GM18511 (cell line): Measurements from ENCODE around the gene TBC1D10B.
"Not testable (repeated sequence)": the region's sequence is repeated elsewhere in the genome, so short reads cannot be mapped to it uniquely, and the experiment has no call there.

Source experiments
- ATAC-seq: cut with Tn5 transposase; IDR thresholded peaks from one replicate; pipeline ENCODE4 v1.9.1; 2021; ENCODE audit warnings: mild to moderate bottlenecking, moderate library complexity; ENCODE audit not compliant: unreplicated experiment

TBC1D10B gene

DNA sequence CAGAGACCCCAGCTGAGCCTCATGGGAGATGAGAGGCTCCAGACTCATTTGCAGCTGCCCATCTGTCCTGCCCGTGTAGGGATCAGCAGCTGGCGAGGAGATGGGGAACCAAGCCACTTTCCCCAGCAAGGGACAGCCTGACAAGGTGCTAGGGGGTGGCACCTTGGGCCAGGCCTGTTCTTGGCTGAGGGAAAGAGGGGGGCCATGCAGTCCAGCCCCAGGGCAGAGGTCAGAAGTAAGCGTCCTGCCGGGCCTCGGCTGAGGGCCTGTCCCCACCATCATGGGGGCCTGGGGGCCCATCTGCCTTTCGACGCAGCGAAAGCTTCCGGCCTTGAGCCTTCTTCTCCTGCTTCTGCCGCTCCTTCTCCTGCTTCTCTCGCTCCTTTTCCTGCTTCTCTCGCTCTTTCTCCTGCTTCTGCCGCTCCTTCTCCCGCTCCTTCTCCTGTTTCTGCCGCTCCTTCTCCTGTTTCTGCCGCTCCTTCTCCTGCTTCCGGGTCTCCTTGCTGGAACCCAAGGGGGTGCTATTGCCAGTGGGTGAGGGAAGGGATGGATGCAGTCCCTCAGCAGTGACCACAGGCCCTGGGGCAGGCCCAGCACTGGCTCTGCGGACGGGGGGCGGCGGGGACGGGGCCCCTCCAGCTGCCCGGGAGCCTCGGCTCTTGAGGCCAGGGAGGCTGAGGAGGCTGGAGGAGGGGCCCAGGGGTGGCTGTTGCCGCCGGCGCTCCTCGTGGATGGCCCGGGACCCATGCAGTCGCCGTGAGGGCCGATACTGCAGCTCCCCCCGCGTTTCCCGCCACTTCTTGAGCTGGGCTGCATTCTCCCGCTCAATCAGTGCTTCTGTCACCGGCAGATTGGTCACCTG, 12.3 kb downstream of the TBC1D10B start:
- ATAC-seq = no peak

DNA sequence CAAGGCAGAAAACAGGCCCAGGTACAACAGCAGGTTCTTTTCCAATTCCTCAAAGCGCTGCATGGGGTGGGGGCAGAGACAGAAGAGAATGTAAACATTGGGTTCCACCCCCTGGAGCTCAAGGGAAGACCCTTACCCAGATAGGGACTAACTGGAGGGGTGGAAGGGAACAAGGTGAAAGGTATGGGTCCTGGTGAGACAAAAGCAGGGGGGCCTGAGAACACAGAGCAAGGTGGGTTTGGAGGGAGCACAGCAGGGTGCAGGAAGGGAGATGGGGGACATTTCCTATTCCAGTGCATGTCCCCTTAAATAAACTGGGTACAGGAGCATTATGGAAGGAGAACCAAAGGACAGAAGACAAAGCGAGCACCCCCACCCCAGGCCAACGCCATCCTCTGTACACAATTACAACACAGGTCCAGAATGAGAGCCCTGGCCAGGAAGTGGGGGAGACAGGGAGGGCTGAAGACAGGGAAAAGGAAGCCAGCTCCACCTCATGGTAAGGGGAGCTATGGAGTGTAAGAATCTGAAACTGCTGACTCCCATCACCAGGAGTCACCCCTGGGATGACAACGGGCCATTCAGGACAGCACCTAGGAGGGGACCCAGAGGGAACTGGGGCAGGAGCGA, 13.1 kb downstream of the TBC1D10B start:
- no peak for ATAC-seq

DNA sequence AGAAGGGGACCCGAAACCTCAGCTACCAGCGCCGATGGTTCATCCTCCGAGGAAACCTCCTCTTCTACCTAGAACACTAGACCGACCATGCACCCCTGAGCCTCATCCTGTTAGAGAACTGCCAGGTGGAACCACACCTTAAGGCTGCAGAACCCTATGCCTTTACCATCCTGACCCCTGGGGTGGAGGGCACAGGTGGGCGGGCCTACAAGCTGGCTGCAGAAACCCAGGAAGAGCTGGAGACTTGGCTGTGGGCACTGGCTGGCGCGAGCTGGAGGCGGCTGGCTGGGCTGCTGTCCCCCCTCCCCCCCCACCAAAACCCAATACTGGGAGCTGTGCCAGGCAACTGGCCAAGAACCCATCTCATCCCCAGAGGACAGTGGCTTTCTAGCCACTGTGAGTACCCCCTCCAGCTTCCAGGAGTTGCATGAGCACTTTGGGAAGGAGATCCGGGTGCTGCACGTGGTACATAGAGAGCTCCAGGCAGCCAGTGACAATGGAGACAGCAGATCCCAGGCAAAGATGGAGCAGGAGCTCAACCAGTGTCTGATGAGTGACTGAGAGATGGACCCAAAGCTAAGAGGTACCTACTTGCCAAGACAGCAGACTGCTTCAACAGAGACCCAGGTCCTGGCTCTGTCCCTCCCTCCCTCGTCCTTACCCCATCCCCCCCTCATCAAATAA, 13.8 kb downstream of the TBC1D10B start:
- no peak for ATAC-seq

DNA sequence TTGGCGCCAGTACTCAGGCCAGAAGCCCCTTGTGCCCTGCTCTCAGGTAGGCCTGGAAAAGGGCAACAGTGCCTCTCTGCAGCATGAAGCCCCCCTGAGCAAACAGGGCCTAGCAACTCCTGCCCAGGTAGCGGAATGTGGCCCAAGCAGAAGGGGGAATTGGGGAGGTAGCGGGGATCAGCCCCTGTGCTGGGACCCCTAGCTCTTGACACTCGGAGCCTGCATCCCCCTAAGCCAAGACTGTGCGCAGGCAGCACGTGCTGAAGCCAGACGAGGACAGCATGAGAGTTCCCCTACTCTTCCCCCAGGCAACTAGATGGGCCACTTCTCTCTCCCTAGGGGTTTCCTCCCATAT, 14.4 kb downstream of the TBC1D10B start:
- ATAC-seq = no peak

DNA sequence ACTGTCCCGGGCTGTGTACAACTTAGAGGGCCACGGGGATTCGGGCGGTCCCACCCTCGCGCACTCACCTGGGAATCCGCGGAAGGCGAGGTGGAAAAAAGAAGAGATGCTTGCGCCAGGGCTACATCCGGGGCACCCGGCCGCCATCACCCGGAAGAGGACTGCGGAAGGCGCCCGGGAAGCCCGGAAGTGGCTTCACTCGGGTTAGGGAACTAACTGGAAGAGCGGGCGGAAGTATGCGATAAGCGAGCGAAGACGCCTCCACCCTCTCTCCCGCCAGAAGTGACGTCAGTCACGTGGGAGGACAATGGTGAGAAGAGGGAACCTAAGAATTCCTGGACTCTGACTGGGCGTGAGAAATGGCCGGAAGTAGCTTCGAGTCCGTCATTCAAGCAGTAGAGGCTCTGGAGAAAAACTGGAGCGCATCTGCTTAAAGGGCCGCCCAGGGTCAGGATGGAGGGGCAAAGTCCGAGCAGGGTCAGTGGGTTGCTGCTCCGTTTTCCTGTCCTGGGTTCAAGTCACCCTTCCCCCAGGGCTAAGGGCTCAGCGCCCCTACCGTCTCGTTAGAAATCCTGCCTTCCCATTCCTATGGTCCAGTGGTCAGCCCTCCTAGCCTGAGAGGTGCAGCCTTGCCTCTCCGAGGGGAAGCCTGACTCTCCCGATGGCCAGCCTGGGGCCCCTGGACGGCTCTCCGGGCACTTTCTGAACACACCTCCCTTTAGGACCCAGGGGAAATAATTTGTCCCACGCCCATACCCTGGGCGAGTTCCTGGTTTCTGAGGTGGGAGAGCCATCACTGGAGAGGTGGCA, 14.9 kb downstream of the TBC1D10B start, which contains the start of gene CD2BP2:
Gene CD2BP2, minus strand, starts transcription at position 165 of the 810 bp plus-strand sequence. CDS start 627 bp downstream, outside the sequence.
- peak; percentile 60 for ATAC-seq

DNA sequence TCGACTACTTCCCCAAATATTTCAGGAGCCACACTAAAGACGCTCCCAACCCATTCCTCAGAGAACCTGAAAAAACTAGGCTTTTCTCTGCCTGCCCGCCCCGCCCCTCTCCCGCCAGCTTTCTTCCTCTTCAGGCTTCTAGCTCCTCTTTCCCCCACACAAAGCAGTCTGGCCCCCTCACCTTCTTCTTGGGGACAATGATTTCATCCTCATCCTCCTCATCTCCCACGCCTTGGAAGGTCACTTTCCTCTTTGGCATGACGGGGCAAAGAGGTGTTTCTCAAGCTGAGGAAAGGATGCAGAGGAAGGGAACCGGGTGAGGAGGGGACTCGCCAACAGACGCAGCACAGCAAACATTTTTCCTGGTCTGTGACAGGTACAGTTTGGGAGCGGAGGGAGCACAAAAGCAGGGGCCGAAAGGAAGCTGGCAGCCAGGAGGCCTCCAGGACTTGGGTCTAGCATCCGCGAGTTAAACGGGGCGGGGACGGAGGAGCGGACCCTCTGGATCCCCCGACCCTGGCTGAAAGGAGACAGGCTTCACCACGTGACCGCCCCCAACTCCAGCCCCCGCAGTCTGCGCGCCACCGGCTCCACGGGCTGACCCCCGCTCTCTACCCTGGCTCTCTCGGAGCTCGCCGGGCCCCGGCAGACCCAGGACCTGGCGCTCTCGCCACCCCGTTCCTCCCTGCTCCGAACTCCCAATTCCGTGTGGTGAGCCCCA, 15.7 kb downstream of the TBC1D10B start:
- ATAC-seq = peak; percentile 14

DNA sequence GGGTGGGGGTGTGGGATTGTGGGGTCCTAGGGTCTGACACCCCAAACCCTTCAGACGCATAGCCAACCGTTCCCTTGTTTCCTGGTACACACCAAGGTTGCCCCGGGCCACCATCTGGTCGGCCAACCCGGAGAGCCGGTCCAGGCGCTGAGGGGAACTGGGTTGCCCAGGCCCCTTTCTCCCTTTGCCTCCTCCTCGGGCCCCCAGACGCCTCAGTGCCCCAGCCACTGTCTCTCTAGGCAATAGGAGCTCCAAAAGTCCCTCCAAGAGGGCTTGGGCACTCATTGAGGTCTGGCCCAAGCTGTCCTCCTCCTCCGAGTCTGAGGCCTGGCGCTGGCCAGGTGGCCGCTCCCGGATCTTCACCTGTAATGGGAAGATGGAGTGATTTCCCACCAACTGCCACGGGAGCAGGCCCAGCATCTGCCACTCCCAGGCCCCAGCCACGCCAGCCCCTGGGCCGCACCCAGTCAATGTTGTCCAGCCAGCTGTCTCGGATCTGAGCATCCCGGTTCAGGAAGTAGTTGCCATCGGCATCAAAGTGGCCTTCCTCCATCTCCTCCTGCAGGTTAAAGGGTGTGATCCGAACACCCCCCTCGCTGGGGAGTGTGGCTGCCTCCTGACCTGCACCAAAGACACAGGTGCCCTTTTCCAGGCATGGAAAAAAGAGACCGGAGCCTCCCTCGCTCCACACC, 16.7 kb downstream of the TBC1D10B start:
- no peak for ATAC-seq

DNA sequence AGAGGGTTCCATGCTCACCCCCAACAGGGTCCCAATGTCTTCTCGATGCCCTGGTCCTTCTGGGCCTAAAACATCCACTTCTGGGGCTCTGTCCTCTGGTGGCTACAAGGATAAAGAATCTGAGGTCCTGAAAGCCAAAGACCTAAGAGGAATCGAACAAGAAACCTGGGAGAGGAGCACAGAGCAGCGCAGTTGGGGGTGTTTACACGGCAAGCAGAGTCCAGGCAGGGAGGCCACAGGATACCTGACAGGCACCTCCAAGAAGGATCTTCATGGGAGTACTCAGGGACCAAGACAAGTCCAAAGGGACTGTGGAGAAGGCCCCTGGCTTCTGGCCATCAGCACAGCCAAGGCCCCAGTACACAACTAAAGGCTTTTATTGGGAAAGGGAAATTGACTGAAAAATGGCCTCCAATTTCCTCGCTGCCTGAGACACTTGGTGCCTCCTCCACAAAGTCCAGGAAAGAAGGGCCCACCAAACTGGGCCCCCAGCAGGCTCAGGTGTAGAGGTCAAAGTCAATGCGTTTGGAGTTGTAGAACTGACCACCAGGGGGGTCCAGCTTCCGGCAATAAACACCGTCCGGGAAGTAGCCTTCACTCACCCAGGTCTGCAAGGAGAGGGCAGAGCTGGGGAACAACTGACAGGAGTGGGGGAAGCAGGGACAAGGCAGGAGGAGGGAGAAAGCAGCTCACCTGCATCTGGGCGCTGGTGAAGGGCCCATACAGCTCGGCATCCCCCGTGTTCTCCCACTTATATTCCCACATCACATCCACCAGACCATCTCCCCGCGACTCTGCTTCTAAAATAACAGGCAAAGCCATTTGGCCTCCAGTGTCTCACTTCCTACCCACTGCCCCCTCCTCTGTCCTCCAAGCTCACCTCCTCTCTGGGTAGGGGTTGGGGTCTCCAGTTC, 17.5 kb downstream of the TBC1D10B start:
- ATAC-seq = no peak

DNA sequence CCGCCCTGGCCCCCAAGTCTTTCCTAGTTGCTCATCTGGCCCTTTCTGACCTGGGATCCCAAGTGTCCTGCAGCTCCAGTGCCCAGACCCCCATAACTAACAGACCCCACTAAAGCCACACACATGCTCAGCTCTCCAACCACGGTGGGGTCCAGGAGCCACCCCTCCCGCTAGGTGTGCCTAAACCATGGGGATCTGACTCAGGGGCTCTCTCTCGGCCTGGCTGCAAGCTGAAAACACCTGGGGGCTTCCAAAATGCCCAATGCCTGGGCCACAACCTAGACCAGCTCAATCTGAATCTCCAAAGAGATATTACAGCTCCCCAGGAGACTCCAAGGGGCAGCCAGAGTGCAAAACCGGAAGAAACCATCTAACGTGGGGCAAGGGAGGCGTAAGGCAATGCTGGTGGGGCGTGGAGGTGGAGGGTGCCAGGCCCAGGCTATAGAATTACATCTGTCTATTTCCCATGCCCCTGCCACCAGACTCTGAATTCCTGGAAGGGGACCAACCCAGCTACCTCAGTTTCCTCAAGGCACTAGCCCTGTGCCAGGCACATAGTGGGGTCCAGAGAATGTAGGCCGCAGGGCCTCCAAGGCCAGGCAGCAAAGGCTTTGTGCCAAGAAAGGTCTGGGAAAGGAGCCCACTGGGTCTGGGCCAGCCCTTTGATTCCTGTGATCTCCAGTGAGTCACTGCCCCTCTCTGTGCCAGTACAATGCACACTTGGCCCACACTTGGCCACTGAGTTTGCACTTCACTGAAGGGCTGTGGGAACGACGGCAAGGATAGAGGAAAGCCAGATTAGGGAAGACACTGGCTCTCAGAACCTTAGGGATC, 18.5 kb downstream of the TBC1D10B start:
- no peak for ATAC-seq

DNA sequence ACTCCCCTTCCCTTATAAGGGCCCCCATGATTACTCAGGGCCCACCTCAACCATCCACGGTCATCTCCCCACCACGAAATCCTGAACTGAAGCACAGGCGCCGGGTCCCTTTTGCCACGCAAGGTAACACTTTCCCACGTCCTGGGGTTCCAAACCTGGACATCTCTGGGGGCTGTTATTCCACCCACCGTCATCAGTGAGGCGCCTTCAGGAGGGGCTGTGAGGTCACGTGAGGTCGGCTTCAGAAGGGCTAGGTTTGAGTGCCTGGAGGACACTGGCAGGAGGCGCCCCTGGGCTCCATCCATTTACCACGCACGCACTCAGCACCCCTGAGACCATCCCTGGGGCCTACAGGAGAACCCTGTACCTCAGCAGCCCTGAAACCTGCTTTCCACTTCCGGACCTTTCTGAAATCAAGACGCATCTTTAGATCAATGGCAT, 19.3 kb downstream of the TBC1D10B start:
- ATAC-seq = no peak

DNA sequence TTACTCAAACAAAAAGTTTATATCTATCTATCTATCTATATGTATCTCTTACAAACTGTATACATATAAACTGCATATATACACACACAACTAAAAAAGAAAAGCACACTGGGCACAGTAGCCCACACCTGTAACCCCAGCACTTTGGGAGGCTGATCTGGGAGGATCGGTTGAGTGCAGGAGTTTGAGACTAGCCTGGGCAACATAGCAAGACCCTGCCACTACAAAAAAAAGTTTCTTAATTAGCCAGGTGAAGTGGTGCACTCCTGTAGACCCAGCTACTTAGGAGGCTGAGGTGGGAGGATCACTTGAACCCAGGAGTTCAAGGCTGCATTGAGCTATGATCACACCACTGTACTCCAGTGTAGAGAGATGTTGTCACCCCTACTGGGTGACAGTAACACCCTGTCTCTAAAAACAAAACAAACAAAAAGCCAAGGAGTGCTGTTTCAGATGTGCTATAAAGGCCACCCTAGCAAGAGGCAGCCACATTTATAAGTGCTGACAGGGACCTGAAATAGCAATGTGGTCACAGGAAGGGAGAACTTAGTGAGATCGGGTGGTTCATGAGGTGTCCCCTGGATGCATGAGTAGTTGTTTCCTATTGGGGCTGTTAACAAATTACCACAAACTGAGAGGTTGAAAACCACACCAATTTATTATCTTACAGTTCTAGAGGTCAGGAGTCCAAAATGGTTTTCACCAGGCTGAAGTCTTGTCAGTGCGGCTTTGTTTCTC, 20.0 kb downstream of the TBC1D10B start:
- ATAC-seq = peak; percentile 59

DNA sequence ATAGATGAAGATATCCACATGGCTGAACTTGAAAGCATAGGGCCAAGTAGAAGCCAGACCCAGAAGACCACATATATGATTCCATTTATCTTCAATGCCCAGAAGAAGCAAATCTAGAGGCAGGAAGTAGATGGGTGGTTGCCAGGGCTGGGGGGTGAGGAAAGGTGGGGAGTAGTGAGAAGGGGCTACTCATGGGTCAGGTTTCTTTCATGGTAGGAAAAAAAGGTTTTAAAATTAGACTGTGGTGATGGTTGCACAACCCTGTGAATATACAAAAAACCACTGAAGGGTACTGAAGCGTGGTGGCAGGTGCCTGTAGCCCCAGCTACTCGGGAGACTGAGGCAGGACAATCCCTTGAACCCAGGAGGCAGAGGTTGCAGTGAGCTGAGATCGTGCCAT, 20.6 kb downstream of the TBC1D10B start:
- peak; percentile 54 for ATAC-seq

DNA sequence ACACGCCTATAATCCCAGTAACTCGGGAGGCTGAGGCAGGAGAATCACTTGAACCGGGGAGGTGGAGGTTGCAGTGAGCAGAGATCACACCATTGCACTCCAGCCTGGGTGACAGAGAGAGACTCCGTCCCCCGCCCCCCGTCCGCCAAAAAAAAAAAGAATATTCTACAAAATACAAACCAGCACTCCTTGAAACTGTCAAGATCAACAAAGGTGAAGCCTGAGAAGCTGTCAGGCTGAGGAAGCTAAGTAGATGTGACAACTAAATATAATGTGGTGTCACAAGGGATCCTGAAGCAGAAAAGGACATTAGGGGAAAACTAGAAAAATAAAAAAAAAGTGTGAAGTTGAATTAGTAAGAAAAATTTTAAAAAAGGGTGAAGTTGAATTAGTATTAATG, 21.4 kb downstream of the TBC1D10B start:
- ATAC-seq = no peak

DNA sequence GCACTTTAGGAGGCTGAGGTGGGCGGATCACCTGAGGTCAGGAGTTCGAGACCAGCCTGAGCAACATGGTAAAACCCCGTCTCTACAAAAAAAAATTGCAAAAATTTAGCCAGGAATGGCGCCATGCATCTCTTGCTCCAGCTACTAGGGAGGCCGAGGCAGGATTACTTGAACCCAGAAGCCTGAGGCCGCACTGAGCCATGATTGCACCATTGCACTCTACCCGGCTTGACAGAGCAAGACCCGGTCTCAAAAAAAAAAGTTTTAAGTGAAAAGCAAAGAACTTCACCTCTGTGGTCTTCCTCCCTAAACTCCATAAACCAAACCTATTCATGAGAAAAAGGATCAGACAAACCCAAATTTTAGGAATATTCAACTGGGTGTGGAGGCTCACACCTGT, 22.2 kb downstream of the TBC1D10B start:
- no peak for ATAC-seq

DNA sequence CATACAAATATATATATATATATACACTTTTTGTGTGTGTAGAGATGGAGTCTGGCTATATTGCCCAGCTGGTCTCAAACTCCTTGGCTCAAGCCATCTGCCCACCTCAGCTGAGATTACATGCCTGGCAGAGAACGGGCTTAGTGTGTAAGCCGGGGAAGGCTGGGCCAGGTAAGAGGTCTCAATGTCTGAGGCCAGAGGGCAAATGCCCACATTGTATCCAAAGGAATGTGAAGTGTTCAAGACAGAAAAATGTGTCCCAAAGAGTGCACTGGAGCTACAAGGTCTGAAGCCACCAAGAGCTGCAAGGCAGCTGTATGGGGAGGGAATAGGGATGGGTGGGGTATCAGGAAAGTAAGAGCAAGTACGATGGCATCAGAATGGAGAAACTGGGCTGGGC, 24.0 kb downstream of the TBC1D10B start:
- no peak for ATAC-seq

DNA sequence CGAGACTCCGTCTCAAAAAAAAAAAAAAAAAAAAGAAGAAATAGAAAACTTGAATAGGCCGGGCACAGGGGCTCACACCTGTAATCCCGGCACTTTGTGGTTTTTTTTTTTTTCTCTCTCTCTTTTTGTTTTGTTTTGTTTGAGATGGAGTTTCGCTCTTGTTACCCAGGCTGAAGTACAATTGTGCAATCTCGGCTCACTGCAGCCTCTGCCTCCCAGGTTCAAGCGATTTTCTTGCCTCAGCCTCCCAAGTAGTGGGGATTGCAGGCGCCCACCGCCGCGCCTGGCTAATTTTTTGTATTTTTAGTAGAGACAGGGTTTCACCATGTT, 26.8 kb downstream of the TBC1D10B start:
- not testable (repeated sequence) for ATAC-seq
